Activated CD4-positive, alpha-beta memory T cell treated with anti-CD3 and anti-CD28 coated beads, Interleukin-2, amount 10 ng/mL, durations not matched to agents 7 days and 5 days (primary cell): ENCODE data around the gene LY86. TPM values are rescaled to one million over a fixed set of nuclear protein-coding genes. Genes with fewer than 3 reads are reported as not detected.

Source experiments
- CTCF ChIA-PET: fragments of 350-600 bp; sonication (Branson Sonifier 250); formaldehyde crosslinking; loops from one replicate; lab custom pipeline; 2021; ENCODE audit warnings: antibody characterized with exemption, inconsistent platforms; lab: Charles Lee
- POLR2A ChIA-PET: fragments of 350-600 bp; sonication (Branson Sonifier 250); formaldehyde crosslinking; loops from one replicate; lab custom pipeline; 2021; ENCODE audit warnings: antibody characterized with exemption; lab: Charles Lee
- DNase-seq: peaks from one replicate; pipeline ENCODE4 v3.0.0-alpha.2; 2020
- H3K27ac Mint-ChIP-seq: one replicate; pipeline ENCODE4 v1.8.0; 2021; ENCODE audit warnings: mild to moderate bottlenecking, mixed read lengths
- H3K27me3 Mint-ChIP-seq: one replicate; pipeline ENCODE4 v1.8.0; 2021; ENCODE audit warnings: mixed read lengths
- H3K36me3 Mint-ChIP-seq: one replicate; pipeline ENCODE4 v1.8.0; 2021; ENCODE audit warnings: low read depth, mixed read lengths
- H3K4me1 Mint-ChIP-seq: one replicate; pipeline ENCODE4 v1.8.0; 2021; ENCODE audit warnings: mixed read lengths
- H3K4me3 Mint-ChIP-seq: one replicate; pipeline ENCODE4 v1.8.0; 2021; ENCODE audit warnings: mild to moderate bottlenecking, mixed read lengths
- H3K9me3 Mint-ChIP-seq: one replicate; pipeline ENCODE4 v1.8.0; 2021; ENCODE audit warnings: mixed read lengths
- total RNA-seq, 2 experiments: library from RNA; stranded (reverse); gene quantifications; one replicate each; pipeline ENCODE4 v1.2.3, GENCODE V29; 2021

LY86 gene
- total RNA-seq, 2 experiments from 2014 or later, result 1.7 to 2.2 TPM

DNA sequence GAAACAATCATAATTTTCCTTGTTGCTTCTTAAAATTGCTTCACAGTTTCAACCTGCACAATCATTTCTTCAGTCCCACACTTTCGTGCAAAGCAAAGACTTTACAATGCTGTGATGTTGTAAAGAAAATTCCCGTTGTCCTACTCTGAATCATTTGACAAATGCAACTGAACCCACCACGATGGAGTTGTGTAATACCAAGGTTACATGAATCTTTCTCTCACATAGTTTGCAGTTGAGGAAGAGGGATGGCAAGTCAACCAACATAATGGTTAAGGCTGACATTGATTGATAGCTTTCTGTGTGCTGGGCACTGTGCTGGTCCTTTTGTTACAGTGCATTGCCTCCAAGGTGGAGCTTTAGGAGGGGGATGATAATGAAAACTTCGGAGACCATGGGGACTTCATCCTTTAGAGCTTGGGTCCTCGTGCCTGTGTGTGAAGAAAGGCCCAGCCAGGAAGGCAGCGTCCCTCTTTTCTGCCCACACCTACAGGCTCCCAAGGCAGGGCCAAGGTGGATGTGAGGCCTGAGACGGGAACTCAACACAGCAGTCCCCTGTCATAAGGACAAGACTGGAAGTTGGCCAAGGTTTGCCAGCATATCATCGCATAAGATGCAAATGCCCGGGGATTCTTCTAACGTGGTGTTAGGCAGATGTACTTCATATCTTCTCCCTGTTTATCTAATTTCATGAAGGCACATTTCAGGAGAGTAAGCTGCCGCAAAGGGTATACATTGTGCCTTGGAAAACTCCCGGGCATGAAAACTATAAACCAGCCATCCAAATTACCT lies 96.9 kb downstream of the LY86 start:
- H3K4me1 Mint-ChIP-seq, result peaks cover 64% of the 10 kb centered on the region
- DNase-seq, result no peak
- no peaks in the 10 kb centered on the region for H3K9me3 Mint-ChIP-seq
- H3K27me3 Mint-ChIP-seq, result peaks cover 29% of the 10 kb centered on the region
- H3K4me3 Mint-ChIP-seq, result no peak overlapping the region
- CTCF ChIA-PET, result no interaction called here
- no peaks in the 10 kb centered on the region for H3K36me3 Mint-ChIP-seq
- H3K27ac Mint-ChIP-seq, result no peak overlapping the region
- POLR2A ChIA-PET, result interaction anchor here (2.3 kb wide), 1 partner anchor 30 kb away, joined by 7 read pairs; no protein-coding TSS in a partner anchor

DNA sequence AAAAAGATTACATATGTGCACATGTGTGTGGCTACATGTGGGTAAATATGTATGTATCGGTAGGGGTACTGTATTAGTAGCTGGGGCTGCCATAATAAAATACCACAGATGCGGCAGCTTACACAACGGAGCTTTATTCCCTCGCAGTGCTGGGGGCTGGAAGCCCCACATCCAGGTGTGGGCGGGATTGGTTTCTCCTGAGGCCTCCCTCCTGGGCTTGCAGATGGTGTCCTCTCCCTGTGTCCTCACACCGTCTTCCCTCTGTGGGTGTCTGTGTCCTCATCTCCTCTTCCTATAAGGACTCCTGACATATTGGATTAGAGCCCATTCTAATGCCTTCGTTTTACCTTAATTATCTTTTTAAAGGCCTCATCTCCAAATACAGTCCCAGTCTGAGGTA lies 97.7 kb downstream of the LY86 start:
- peaks cover 4% of the 10 kb centered on the region for H3K9me3 Mint-ChIP-seq
- ChIA-PET POLR2A (no interaction called here), CTCF (interaction anchor here (0.9 kb wide), 1 partner anchor 10 kb away, joined by 5 read pairs; no protein-coding TSS in a partner anchor)
- H3K36me3 Mint-ChIP-seq, result no peaks in the 10 kb centered on the region
- H3K4me3 Mint-ChIP-seq, result no peak overlapping the region
- H3K27ac Mint-ChIP-seq, result no peak overlapping the region
- DNase-seq, result no peak
- H3K4me1 Mint-ChIP-seq, result peaks cover 63% of the 10 kb centered on the region
- H3K27me3 Mint-ChIP-seq, result peaks cover 33% of the 10 kb centered on the region

DNA sequence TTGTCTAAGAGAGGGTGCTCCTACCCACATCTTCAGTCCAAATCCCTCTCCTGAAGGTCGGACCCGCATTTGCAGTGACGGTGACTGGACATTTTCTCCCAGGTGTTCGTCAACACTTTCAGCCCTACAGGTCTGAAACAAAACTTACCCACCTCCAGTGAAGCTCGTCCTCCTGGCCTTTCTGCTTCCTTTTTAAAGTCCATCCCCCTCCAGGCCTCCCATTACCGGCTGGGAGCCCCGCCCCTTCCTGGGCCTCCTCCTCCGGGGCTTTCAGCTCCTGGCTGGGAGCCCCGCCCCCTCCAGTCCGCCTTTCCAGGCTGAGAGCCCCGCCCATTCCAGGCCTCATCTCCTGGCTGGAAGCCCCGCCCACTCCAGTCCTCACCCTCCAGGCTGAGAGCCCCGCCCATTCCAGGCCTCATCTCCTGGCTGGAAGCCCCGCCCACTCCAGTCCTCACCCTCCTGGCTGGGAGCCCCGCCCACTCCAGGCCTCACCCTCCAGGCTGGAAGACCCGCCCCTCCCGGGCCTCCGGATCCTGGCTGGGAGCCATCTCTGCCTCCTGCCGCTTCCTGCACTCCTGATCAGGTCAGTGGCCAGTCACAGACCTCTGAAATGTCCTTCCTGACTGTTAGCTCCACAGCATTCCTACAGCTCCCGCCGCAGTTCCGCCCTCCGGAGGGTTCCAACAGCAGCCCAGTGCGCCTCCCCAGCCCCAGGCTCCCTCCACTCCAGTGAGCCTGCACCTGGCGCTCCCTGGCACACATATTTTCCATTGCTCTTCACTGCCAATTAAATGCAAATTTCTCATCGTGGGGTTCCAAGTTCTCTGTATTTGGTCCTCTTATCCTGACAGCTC lies 98.5 kb downstream of the LY86 start:
- Mint-ChIP-seq H3K27ac (no peak overlapping the region), H3K9me3 (peaks cover 5% of the 10 kb centered on the region), H3K36me3 (no peaks in the 10 kb centered on the region), H3K4me3 (no peak overlapping the region), H3K4me1 (peaks cover 58% of the 10 kb centered on the region), H3K27me3 (peaks cover 29% of the 10 kb centered on the region)
- POLR2A ChIA-PET, result no interaction called here
- no peak for DNase-seq
- CTCF ChIA-PET, result interaction anchor here (0.9 kb wide), 1 partner anchor 10 kb away, joined by 5 read pairs; no protein-coding TSS in a partner anchor

DNA sequence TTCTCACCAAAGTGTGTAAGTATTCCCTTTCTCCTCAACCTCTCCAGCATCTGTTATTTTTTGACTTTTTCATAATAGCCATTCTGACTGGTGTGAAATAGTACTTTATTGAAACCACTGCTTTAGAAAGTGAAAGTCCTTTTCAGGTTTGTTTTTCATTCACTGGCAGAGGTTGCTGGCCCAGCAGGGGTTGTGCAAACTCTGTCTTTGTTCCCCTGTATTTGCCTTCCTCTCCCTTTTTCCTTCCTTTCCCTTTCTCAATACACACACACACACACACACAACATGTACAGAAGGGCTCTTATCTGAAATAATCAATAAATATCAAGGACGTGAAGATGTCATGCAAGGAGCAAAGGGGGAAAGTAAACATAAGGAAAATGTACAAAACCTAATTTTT lies 99.8 kb downstream of the LY86 start:
- Mint-ChIP-seq H3K9me3 (peaks cover 7% of the 10 kb centered on the region), H3K36me3 (no peaks in the 10 kb centered on the region), H3K4me1 (peaks cover 46% of the 10 kb centered on the region), H3K27me3 (peaks cover 28% of the 10 kb centered on the region), H3K4me3 (no peak overlapping the region), H3K27ac (no peak overlapping the region)
- ChIA-PET CTCF (no interaction called here), POLR2A (no interaction called here)
- DNase-seq, result no peak

DNA sequence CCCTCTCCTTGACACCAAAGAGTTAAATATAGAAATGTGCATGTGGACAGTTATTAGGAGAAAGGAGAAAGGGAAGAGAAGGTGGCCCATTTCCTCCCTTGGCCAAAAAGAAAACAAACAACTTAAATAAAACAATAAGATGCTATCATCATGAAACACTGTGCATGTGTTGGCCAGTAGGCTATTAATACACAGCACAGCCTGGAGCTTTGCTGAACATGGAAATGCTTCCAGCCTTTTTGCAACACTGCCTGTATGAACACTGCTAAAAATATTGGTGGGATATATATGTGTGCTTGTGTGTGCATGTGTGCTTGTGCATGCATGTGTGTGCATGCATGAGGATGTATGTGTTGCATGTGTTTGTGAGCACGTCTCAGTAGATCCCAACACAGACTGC lies 100.4 kb downstream of the LY86 start:
- H3K36me3 Mint-ChIP-seq, result no peaks in the 10 kb centered on the region
- no peak overlapping the region for H3K4me3 Mint-ChIP-seq
- peaks cover 41% of the 10 kb centered on the region for H3K4me1 Mint-ChIP-seq
- POLR2A ChIA-PET, result no interaction called here
- peaks cover 28% of the 10 kb centered on the region for H3K27me3 Mint-ChIP-seq
- H3K9me3 Mint-ChIP-seq, result peaks cover 7% of the 10 kb centered on the region
- CTCF ChIA-PET, result no interaction called here
- no peak for DNase-seq
- no peak overlapping the region for H3K27ac Mint-ChIP-seq

DNA sequence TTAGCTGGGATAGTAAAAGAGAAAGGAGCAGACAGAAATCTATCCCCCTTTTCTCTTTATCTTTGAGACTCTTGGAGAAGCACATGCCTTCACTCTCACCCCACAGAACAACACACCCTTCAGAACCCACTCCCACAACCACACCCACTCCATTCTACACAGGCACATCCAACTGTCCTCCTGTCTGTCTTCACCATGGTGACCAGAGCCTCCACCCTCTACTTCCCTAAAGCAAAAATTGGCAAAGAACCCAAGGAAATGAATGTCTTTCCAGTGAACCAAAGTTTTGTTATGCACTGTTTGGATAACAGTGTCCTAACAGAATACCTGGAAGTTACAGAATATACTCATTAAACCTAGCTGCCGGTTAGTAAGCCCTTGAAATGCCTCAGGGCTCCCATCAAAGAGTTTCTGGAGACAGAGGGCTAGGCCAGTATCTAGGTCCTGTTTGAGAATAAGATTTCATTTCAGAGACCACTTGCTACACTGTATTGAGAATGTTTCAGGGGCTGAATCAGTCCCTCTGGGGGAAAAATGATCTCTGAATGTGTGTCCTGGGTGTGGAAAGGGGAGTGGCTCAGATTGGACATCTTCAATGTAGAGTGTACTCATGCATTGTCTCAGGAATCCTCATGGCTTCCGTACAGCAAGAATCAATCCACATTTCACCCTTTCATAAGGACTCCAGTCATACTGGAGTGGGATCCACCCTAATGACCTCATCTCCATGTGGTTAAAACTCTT lies 101.1 kb downstream of the LY86 start:
- no peaks in the 10 kb centered on the region for H3K36me3 Mint-ChIP-seq
- H3K27ac Mint-ChIP-seq, result no peak overlapping the region
- no peak overlapping the region for H3K4me3 Mint-ChIP-seq
- peaks cover 7% of the 10 kb centered on the region for H3K9me3 Mint-ChIP-seq
- H3K4me1 Mint-ChIP-seq, result peaks cover 41% of the 10 kb centered on the region
- ChIA-PET CTCF (no interaction called here), POLR2A (no interaction called here)
- H3K27me3 Mint-ChIP-seq, result peaks cover 25% of the 10 kb centered on the region
- no peak for DNase-seq

DNA sequence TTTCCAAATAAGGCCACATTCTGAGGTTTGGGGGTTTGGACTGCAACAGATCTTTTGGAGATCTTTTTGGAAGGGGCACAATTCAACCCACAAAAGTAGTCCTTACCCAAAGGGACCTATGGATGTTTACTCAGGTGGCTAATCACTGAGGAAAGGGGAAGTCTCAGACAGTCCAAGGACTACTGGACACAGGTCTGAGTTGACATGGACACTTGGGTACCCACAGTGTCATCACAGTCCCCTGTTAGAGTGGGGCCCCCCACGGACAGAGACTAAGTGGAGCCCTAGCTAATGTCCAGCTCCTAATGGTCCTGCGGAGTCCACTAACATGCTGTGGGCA lies 101.6 kb downstream of the LY86 start:
- Mint-ChIP-seq H3K4me3 (no peak overlapping the region), H3K27ac (no peak overlapping the region)
- CTCF ChIA-PET, result no interaction called here

DNA sequence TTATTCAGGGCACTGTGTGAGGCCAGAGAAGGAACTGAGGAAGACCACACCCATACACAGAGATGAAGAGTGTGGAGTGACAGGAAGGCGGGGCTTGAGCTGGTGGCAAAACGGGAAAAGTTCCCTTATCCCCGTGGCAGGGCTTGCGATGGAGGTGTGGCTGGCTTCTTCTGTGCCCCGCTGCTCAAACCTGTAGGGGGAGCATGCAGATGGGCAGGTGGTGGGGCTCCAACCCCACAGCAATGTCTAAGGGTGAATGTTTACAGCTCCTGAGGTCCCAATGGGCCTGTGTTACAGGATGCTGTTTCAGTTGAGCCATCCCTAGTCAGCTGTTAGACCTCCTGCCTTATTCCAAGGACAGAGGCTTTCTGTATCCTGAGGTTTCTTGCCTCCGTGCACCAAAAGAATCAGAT lies 105.9 kb downstream of the LY86 start:
- H3K9me3 Mint-ChIP-seq, result peaks cover 7% of the 10 kb centered on the region
- CTCF ChIA-PET, result no interaction called here
- H3K36me3 Mint-ChIP-seq, result no peaks in the 10 kb centered on the region
- DNase-seq, result no peak
- peaks cover 22% of the 10 kb centered on the region for H3K27me3 Mint-ChIP-seq
- peaks cover 36% of the 10 kb centered on the region for H3K4me1 Mint-ChIP-seq
- POLR2A ChIA-PET, result no interaction called here
- no peak overlapping the region for H3K27ac Mint-ChIP-seq
- H3K4me3 Mint-ChIP-seq, result no peak overlapping the region

More for the DNA sequence above, 101.6 kb downstream of the LY86 start:
- POLR2A ChIA-PET, result no interaction called here
- DNase-seq, result no peak
- Mint-ChIP-seq H3K36me3 (no peaks in the 10 kb centered on the region), H3K4me1 (peaks cover 41% of the 10 kb centered on the region), H3K9me3 (peaks cover 7% of the 10 kb centered on the region), H3K27me3 (peaks cover 29% of the 10 kb centered on the region)

DNA sequence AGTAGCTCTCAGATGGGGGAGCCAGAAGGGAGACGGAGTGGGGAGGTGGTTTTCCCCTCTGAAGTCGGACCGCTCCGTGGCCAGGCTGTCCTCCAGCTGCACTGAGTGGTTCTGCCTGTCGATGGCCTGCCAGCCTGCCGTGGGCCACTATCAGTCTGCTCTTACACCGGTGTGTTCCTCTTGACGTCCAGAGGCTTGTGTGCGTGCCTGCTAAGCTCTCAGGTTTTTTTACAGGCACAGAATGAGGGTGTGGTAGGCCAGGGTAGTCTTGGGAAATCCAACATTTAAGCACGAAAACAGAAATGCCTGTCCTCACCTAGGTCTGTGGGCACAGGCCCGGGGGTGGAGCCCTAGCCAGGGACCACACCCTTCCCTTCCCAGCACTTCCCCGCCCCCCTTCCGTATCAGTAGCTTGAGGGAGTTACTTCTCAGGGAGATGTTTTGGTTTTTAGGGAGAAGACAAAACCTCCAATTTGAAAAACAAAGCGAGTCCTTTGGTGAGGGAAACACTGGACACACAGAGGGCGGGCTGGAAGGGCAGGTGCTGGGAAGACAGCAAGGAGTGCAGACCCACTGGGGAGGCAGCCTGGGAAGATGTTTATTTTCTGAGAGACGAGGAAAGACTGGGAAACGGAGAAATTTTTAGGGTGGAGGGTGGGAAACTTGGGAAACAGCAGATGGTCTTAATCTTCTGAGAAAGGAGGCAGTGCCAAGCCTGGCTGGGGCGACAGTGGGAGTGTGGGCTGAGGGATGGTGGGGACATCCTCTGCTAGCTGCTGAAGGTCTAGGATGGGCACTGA lies 106.5 kb downstream of the LY86 start:
- Mint-ChIP-seq H3K27me3 (peaks cover 26% of the 10 kb centered on the region), H3K36me3 (no peaks in the 10 kb centered on the region), H3K4me1 (peaks cover 36% of the 10 kb centered on the region), H3K4me3 (no peak overlapping the region), H3K27ac (peak overlapping the region; percentile 11), H3K9me3 (peaks cover 7% of the 10 kb centered on the region)
- ChIA-PET CTCF (no interaction called here), POLR2A (no interaction called here)
- no peak for DNase-seq

DNA sequence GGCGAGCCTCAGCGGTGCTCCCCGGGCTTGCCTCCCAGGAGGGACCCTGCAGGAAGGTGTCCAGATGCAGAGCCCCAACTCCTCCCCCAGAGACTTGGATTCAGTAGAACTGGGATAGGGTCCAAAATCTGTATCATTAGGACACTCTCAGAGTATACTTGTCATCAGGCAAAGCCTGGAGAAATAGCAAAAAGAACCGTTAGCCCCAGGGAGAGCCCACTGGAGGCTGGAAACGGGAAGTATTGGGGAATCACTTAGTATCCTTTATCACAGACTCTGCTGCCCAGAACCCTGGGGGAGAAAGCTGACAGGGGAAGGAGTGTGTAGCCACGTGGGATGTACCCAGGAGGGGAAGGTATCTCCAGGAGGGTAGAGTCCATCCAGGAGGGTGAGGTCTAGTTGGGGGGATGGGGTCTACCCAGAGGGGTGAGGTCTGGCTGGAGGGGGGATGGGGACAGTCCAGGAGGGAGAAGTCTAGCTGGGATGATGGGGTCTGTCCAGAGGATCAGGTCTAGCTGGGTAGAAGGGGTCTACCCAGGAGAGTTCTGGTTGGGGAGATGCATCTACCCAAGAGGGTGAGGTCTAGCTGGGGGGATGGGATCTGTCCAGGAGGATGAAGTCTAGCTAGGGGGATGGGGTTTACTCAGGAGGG lies 107.2 kb downstream of the LY86 start:
- CTCF ChIA-PET, result interaction anchor here (0.9 to 1.8 kb wide), 7 partner anchors 9 to 129 kb away, joined by 3 to 9 read pairs (median 5); no protein-coding TSS in a partner anchor
- H3K4me3 Mint-ChIP-seq, result no peak overlapping the region
- H3K27me3 Mint-ChIP-seq, result peaks cover 29% of the 10 kb centered on the region
- H3K27ac Mint-ChIP-seq, result no peak overlapping the region
- POLR2A ChIA-PET, result interaction anchor here (1.4 kb wide), 1 partner anchor 12 kb away, joined by 4 read pairs; no protein-coding TSS in a partner anchor
- H3K4me1 Mint-ChIP-seq, result peaks cover 36% of the 10 kb centered on the region
- peaks cover 5% of the 10 kb centered on the region for H3K9me3 Mint-ChIP-seq
- no peak for DNase-seq
- H3K36me3 Mint-ChIP-seq, result no peaks in the 10 kb centered on the region

DNA sequence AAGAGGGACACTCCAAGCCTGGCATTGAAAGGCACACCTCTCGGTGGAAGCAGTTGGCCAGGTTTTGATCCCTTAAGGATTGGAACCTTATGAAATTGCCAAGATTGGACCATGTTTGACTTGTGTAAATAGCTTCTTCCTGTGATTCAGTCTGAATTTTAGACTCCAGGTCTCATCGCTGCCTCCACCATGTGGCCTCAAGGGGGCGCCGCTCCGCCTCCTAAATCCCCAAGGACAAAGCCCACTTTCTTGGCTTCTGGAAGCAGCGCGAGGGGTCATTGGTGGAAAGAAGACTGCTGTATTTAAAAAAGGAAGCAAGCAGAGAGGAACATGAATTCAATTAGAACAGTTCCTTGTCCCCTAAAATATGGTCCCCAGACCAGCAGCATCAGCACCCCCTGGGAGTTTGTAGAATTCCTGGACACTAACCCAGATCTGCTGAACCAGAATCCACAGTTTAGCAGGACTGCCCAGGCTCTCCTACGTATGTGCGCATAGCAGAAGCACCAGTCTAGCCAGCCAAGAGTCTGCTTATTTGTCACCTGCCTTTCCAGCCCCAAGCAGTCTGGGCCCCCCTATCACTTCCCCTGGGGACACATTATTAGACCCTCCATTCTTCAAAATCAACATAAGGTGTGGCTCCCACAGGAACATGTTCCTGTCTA lies 108.5 kb downstream of the LY86 start:
- peak; percentile 47 for DNase-seq
- Mint-ChIP-seq H3K27me3 (peaks cover 38% of the 10 kb centered on the region), H3K36me3 (no peaks in the 10 kb centered on the region), H3K9me3 (peaks cover 2% of the 10 kb centered on the region), H3K4me3 (no peak overlapping the region), H3K27ac (no peak overlapping the region), H3K4me1 (peaks cover 38% of the 10 kb centered on the region)
- ChIA-PET CTCF (interaction anchor here (0.8 to 1.8 kb wide), 13 partner anchors 9 to 546 kb away, joined by 3 to 9 read pairs (median 4); no protein-coding TSS in a partner anchor), POLR2A (interaction anchor here (1.4 kb wide), 1 partner anchor 13 kb away, joined by 4 read pairs; no protein-coding TSS in a partner anchor)
